GM21786 (cell line): ENCODE results near the gene DENND5A.
"Not testable (repeated sequence)": the region's sequence is repeated elsewhere in the genome, so short reads cannot be mapped to it uniquely, and the experiment has no call there.

Experiments used
- ATAC-seq: cut with Tn5 transposase; IDR thresholded peaks from one replicate; pipeline ENCODE4 v1.9.1; 2021; ENCODE audit not compliant: unreplicated experiment

DENND5A gene

DNA sequence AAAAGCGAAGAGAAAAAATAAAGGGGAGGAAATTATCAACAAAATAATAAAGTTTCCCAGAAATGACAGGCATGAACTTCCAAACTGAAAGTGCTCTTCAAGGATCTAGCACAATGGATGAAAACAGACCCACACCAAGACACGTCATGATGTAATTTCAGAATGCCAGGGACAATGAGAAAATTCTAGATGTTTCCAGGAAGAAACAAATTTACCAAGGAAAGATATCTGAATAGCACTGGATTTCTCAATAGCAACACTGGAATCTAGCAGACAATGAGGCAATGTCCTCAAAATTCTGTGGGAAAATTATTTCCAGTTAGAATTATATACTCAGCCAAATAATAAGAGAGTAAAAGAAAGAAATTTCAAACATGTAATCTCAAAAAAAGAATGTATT, 46.0 kb downstream of the DENND5A start:
- ATAC-seq: no peak

DNA sequence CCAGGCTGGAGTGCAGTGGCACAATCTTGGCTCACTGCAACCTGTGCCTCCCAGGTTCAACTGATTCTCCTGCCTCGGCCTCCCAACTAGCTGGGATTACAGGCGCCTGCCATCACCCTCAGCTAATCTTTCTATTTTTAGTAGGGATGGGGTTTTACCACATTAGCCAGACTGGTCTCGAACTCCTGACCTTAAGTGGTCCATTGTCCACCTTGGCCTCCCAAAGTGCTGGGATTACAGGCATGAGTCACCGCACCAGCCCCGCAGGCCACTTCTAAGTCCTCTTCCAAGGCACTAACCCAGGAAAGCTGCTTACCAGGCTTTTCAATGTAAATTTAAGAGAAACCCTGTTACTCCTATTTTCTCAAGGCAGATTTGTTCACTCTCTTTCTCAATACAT, 50.4 kb downstream of the DENND5A start:
- no peak for ATAC-seq

DNA sequence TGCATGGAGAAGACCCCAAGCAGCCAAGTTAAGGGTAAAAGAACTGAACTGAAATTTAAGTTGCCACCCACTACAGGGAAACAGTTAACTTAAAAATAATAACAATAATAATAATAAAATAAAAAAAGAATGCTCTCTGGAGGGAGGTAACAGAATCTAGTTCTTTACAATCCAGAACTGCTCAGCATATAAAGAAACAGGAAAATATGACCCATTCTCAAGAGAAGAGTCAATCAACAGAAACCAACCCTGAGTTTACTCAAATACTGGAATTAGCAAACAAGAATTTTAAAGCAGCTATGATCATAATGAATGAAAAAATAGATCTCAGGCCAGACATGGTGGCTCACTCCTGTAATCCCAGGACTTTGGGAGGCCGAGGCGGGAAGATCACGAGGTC, 53.8 kb downstream of the DENND5A start:
- ATAC-seq: no peak

DNA sequence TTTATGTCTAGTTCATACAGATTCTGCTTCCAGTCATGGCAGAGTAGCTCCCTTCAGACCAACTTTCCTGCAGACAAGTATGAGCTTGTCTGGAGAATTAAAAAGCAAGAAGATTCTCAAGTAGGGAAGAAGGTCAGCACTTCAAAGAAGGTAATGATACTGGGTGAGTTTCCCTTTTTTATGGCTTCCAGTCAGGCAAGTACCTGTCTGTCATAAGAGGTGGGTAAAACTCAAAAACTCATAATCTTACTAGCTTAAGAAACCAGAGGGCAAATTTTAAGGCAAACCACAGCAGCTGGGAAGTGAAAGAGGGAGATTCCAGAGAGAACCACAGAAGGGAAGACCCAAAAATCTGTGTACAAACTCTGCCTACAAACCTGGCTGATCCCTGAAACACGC, 54.2 kb downstream of the DENND5A start:
- ATAC-seq: peak; percentile 35

DNA sequence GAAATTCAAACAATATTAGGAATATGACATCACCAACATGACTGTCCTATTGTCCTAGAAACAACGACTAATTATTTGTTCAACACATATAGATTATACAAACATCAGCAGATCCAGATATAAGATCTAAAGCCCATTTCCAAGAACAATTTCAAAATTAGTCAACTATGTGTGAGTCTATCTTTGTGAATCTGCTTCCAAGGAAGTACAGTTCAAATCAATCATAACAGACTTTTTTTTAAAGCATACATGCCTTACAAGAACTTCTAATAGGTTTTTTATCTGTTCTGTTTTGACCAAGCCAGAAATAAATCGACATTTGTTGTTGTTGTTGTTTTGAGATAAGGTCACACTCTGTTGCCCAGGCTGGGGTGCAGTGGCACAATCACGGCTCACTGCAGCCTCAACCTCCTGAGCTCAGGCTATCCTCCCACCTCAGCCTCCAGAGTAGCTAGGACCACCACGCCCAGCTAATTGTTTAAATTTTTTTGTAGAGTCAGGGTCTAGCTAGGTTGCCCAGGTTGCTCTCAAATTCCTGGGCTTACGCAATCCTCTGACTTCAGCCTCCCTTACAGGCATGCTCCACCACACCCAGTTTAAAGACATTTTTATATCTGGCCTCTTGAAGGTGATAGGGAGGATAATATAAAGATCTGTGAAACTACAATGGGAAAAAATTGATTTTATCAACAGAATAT, 54.8 kb downstream of the DENND5A start:
- no peak for ATAC-seq

DNA sequence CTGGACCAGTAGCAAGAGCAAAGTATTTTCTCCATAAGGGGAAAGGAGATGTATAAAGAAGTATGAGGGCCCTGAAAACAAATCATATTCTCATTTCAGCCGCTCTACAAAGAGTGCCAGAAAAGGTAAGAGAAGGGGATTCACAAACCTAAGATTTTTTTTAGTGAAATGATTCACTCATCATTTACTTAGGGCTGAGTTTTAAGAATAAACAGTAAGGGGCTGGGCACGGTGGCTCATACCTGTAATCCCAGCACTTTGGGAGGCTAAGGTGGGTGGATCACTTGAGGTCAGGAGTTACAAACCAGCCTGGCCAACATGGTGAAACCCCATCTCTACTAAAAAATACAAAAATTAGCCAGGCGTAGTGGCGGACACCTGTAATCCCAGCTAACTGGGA, 55.5 kb downstream of the DENND5A start:
- peak; percentile 23 for ATAC-seq

DNA sequence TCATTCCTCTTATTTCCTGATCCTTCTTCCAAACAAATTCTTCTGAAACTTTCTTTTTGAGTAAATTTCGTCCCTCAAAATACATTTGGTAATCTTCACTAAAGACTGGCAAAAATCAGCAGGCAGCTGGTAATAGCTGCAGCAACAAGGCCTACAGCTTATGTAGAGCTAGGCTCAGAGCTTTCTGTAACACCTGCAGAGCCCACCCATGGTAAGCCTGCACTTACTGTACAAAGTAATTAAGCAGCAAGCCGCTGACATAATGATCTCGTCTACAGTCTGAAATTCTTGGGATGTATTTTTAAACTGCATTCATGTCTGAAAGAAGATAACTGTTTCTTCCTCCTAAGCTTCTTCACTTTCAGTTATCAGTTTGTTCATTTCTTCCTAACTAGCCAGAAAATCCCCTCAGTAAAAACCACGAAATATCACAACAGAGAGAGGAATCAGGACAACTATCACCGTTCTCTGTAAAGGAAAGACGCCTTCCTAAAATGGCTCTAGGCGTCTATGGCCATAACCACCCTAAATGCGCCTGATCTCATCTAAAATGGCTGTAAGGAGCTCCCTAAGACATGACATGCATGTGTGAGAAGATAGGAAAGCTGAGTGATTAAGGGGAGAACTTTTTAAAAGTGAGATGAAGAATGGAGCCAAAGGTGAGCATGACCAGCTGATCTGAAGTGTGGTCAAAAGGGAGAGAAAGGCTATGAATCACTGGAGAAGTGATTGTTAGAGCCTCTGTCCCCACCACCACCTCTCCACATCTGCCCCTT, 56.2 kb downstream of the DENND5A start:
- peak; percentile 42 for ATAC-seq

DNA sequence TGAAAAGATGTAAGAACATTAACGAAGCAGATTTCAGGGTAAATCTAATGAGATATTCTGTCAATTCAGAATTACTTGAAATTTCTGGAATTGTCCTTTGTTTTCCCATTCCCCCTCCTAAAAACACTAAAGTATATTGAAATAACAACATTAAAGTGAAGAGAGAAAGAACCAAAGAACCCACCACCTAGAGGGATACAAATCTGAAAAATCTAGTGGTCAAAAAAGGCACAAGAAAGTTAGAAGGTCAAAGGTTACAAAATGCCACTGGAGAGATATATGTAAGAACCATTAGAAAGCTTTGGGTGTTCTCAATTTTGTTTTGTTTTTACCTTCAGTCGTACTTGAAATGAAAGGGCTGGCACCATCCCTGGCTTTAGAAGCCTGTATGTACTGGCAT, 57.9 kb downstream of the DENND5A start:
- ATAC-seq: no peak

DNA sequence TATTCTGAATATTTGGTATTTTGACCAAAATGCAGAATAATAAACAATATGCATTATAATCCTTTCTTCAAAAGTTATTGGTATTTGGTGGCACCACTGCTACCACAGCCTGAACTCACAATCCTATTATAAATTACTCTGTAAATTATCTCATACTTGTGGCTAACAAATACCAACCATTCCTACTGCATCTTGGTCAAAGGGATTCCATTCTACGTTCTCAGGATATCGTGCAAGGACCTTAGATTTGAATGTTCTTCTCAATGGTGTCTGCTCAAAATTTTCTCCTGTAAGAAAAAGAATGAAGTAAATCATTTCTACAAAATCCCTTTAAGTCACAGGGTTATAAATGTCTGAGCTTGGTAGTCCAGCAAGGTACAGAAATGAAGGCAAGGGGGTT, 58.7 kb downstream of the DENND5A start:
- ATAC-seq: no peak

DNA sequence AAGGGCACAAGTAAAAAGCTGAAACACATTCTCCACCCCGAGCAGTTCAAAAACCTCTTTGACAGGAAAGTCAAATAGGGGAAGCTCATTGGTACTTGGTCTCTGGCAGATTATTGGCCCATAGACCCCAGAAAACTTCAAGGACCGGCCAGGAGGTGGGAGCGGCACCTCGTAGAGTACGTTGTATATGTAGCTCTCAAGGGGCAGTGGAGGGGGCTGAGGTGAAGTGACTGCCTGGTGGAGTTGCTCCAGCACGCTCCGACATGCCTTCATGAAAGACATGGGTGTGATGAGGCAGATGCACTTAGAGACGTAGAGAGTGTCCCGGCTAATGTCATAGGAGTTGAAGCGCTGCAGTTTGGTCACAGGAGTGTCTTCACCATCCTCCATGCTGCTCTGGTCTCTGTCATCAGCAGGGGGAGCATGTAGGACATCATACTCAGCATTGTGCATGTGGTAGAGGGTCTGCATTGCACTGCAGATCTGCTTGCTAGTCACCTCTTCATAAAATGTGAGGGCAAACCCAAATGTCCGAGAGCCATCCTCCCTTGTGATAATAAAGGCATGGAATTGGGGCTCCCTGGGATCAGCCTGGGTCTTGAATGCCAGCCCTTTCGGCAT, 61.3 kb downstream of the DENND5A start:
- ATAC-seq: no peak

DNA sequence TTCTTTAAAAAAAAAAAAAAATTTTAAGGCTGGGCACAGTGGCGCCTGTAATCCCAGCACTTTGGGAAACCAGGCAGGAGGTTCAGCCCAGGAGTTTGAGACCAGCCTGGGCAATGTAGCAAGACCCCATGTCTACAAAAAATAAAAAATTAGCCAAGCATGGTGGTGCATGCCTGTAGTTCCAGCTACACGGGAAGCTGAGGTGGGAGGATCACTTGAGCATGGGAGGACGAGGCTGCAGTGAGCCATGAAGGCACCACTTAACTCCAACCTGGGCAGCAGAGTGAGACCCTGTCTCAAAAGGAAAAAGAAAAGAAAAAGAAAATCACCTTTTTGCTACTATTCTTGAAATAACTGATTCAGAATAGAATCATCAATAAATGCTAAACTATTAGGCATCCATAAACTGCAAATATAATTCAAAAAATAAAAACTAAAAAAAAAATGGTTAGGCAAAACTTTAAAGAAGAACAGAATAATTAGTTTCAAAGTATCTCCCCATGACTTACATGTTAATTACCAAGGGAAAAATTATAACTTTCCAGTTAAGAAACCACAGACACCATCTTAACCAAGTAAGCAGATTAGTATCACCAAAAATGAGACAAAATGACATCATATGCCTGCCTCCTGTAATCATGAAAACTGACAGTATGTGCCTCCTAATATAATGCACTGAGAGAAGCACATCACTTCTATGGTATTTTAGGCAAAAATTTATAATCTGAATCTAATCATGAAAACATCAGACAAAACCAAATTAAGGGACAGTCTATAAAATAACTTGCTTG, 63.6 kb downstream of the DENND5A start:
- ATAC-seq: no peak

DNA sequence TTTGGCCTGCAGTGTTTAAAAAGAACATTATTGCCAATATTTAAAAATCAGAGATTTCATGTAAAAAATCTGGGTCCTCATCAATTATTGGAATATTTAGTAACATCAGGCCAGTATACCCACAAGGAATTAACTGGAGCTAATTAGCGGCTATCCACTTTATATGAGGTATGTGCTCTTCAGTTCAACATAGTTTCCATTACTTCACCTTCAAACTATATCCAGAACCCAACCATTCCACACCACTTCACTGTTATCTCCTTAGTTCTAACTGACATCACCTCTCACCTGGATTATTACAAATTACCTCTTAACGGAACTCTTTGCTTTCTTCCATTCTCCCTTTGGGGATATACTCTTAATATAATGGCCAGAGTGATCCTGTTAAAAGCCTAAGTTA, 64.7 kb downstream of the DENND5A start:
- ATAC-seq: no peak

DNA sequence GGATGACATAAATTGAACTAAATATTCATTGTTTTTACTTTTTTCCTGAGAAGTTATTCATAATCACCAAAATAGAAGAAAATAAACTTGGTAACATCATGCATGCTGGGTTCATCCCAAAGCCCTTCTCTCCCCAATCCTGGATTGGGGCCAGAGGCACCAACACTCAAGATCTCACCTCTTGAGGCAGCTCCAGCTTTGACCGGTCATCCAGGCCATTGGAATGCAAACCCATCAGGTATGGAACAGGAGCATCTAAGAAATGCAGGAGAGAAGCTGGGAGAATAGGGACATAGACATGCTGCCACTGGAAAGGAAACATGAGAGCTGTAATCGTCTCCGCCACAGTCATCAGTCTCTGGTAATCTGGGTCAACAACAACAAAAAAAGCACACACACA, 71.8 kb downstream of the DENND5A start:
- no peak for ATAC-seq

DNA sequence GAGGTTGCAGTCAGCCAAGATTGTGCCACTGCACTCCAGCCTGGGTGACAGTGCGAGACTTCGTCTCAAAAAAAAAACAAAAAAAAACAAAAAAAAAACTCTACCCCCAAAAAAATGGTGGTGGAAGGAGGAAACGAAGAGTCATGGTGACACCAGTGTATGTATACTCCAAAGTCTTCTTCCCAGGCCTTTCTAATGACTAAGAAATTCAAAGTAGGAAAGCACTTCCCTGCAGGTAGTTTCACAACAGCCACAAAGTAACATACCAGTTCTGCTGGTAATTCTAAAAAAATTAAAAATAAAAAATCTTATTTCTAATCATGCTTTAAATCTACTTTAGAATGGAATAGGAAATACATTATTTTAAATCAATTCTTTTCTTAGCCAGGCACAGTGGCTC, 72.6 kb downstream of the DENND5A start:
- no peak for ATAC-seq

DNA sequence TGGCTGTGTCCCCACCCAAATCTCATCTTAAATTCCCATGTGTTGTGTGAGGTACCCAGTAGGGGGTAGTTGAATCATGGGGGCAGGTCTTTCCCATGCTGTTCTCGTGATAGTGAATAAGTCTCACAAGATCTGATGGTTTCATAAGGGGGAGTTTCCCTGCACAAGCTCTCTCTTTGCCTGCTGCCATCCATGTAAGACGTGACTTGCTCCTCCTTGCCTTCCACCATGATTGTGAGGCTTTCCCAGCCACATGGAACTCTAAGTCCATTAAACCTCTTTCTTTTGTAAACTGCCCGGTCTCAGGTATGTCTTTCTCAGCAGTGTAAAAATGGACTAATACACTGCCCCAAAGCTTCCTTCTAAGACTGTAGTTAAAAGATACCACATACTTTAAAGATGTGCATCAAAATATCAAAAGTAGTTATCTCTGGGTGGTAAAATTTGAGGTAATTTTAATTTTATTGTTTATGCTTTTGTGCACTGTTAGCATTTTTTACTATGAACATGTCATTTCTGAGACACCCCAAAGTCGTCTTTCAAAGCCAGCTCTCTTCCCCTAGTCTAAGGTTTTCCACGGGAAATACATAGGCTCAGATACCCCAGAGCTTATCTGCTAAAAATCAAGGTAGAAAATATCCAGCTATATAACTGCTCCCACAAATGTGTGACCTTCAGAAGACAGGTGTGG, 74.7 kb downstream of the DENND5A start:
- not testable (repeated sequence) for ATAC-seq

DNA sequence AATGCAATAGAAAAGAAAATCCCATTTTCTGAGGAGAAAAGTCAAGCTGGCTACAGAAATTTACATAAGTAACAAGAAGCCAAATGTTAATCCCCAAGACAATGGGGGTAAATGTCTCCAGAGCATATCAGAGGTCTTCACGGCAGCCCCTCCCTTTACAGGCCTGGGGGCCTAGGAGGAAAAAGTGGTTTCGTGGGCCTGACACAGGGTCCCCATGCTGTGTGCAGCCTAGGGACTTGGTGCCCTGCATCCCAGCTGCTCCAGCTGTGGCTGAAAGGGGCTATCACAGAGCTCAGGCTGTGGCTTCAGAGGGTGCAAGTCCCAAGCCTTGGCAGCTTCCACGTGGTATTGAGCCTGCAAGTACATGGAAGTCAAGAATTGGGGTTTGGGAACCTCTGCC, 76.3 kb downstream of the DENND5A start:
- ATAC-seq: not testable (repeated sequence)

DNA sequence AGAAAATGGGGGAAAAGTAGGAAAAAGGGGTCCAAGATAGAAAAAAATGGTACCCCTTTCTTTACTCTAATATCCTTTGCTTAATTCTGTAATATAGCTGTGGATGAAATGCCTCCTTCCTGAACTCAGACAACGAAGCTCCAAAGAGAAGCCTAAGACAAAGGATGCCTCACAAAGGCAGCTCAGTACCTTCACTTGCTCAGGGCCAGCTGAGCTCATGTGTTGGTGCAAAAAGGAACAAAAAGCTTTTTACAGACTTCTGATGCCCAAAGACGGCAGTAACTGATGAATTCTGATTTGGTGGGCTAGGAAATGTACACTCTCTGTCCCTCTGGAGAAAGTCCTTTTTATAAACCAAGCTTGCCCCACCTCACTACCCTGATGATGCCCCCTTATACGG, 77.5 kb downstream of the DENND5A start:
- no peak for ATAC-seq

DNA sequence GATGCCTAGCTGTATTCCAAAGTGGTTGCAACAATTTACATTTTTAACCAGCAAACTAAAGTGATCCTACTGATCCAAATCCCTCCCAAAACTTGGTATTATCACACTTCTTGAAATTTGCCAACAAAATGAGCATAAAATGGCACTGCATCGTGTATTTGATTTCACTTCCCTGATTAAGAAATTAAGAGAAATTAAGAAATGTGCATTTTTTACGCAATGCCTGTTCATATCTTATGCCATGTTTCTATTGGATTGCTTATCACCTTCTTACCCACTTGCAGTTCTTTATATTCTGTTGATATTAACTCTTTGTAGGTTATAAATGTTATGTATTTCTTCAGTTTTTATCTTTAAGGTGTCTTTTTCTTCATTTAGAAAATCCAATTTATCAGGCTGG, 80.6 kb downstream of the DENND5A start:
- no peak for ATAC-seq

DNA sequence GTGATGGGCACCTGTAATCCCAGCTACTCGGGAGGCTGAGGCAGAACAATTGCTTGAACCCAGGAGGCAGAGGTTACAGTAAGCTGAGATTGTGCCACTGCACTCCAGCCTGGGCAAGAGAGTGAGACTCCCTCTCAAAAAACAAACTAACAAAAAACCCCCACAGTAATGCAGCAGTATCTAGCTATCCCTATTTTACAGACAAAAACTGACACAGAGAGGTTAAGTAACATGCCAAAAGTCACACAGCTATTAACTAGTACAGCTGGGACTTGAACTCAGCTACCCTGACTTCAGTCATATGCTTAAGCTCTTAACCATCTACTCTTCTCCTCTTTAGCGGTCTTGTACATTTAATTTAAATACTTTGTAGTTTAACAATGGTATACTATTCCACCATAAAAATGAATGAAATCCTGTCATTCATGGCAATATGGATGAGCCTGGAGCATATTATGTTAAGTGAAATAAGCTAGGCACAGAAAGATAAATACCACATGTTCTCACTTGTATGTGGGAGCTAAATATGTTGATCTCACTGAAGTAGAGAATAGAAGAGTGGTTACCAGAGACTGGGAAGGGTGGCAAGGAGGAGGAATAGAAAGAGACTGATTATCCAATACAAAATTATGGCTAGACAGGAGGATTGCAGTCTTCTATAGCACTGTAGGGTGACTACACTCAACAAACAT, 82.8 kb downstream of the DENND5A start:
- ATAC-seq: no peak

DNA sequence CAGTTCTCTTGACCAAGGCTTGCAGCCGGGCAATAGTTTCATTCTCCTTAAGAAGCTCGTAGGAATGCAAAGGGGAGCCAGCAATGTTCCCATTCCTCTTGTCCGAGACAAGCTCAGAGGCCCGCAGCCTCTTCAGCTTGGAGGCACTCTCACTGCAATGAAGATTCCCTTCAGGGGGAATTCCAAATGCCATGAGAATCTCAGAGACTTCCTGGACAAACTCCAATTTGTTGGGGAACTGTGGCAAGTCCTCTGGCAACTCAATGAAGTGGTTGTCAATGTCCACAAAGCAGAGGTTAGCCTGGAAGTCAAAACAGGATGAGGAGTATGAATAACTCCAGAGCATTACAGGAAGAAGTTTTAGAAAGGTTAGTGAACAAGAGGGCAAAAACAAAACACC, 84.4 kb downstream of the DENND5A start:
- ATAC-seq: no peak
